Cardiac septum (tissue), 1 donor: ENCODE data around the gene TASP1. TPM values are rescaled to one million over a fixed set of nuclear protein-coding genes. Genes with fewer than 3 reads are reported as not detected.
"Not testable (repeated sequence)": the region's sequence is repeated elsewhere in the genome, so short reads cannot be mapped to it uniquely, and the experiment has no call there.

Experiments used
- DNase-seq: peaks from one replicate; pipeline ENCODE4 v3.0.0-alpha.2; 2020; ENCODE audit warnings: low spot score
- intact Hi-C: fragments of 100-400 bp; cut with DNase I; formaldehyde crosslinking; loops from one replicate; pipeline ENCODE4 v1.14.0; 2022
- total RNA-seq: library from RNA; stranded (reverse); fragmentation: NEBNext Ultra II Directional; extraction: Animal tissue kit (Norgen Biotek cat#: 25700); gene quantifications from one replicate; pipeline ENCODE4 v1.2.1, GENCODE V29; 2021
- donor health status: DM: no; HTN: no; CAD: no.

The TASP1 gene
- total RNA-seq, 1 donor from 2014 or later = 9.7 TPM

GRCh38 chr20:13517831-13518230 is 120.9 kb downstream of the TASP1 start:
- intact Hi-C loops = no loop called here
- no peak for DNase-seq

- intact Hi-C loops = no loop called here
- no peak for DNase-seq
Observed at GRCh38 chr20:13515796-13516558, 122.8 kb downstream of the TASP1 start.

- DNase-seq = no peak
- intact Hi-C loops = no loop called here
Observed at GRCh38 chr20:13515291-13515690, 123.4 kb downstream of the TASP1 start.

- intact Hi-C loops = no loop called here
- DNase-seq = no peak
Observed at GRCh38 chr20:13510837-13511488, 127.8 kb downstream of the TASP1 start.

GRCh38 chr20:13507646-13508045 is 131.1 kb downstream of the TASP1 start:
- no peak for DNase-seq
- intact Hi-C loops = no loop called here

- DNase-seq = no peak
- intact Hi-C loops = no loop called here
Observed at GRCh38 chr20:13501500-13501899, 137.2 kb downstream of the TASP1 start.

GRCh38 chr20:13494019-13494418 is 144.7 kb downstream of the TASP1 start:
- intact Hi-C loops = no loop called here
- DNase-seq = no peak

GRCh38 chr20:13493143-13493542 is 145.6 kb downstream of the TASP1 start:
- intact Hi-C loops = no loop called here
- no peak for DNase-seq

- DNase-seq = no peak
- intact Hi-C loops = no loop called here
Observed at GRCh38 chr20:13492001-13492481, 146.7 kb downstream of the TASP1 start.

GRCh38 chr20:13487202-13487601 is 151.5 kb downstream of the TASP1 start:
- no peak for DNase-seq
- intact Hi-C loops = no loop called here

GRCh38 chr20:13486694-13487093 is 152.0 kb downstream of the TASP1 start:
- no peak for DNase-seq
- intact Hi-C loops = no loop called here

GRCh38 chr20:13485576-13485975 is 153.2 kb downstream of the TASP1 start:
- intact Hi-C loops = no loop called here
- no peak for DNase-seq

- DNase-seq, intact Hi-C loops: not testable (repeated sequence)
Observed at GRCh38 chr20:13485019-13485418, 153.7 kb downstream of the TASP1 start.

- DNase-seq, intact Hi-C loops: not testable (repeated sequence)
Observed at GRCh38 chr20:13483472-13483871, 155.3 kb downstream of the TASP1 start.

GRCh38 chr20:13478366-13478765 is 160.4 kb downstream of the TASP1 start:
- no peak for DNase-seq
- intact Hi-C loops = no loop called here

GRCh38 chr20:13474467-13474866 is 164.3 kb downstream of the TASP1 start:
- intact Hi-C loops = no loop called here
- no peak for DNase-seq

- no peak for DNase-seq
- intact Hi-C loops = no loop called here
Observed at GRCh38 chr20:13469262-13469661, 169.5 kb downstream of the TASP1 start.

- DNase-seq = no peak
- intact Hi-C loops = no loop called here
Observed at GRCh38 chr20:13468166-13468565, 170.6 kb downstream of the TASP1 start.

GRCh38 chr20:13464702-13465101 is 174.0 kb downstream of the TASP1 start:
- intact Hi-C loops = no loop called here
- no peak for DNase-seq

GRCh38 chr20:13461849-13462458 is 176.8 kb downstream of the TASP1 start:
- intact Hi-C loops = no loop called here
- DNase-seq = no peak
